GM12878 (cell line): ENCODE data around the gene CCNC. TPM values are rescaled to one million over a fixed set of nuclear protein-coding genes. Genes with fewer than 3 reads are reported as not detected.

Experiments
- BACH1 ChIP-seq: fragments of 450-650 bp; IDR thresholded peaks from 2 replicates; pipeline ENCODE4 v1.6.1; 2017; ENCODE audit warnings: mild to moderate bottlenecking, borderline replicate concordance
- BRCA1 ChIP-seq: IDR thresholded peaks from 2 replicates; pipeline ENCODE4 v1.6.1; 2011; ENCODE audit warnings: low read depth, low read length, improper control_type of control experiment
- CBX3 ChIP-seq: fragments of 200-600 bp; sonication (generic); IDR thresholded peaks from 2 replicates; pipeline ENCODE4 v1.6.1; 2016; ENCODE audit warnings: low read depth, borderline replicate concordance
- CEBPB ChIP-seq, 2 experiments: fragments of 150-350 bp in 1 of 2; IDR thresholded peaks; 2 replicates each; pipeline ENCODE4 v1.6.1; 2012 to 2014; ENCODE audit warnings: low read depth in 2 of 2, low read length in 2 of 2, borderline replicate concordance in 1 of 2, inconsistent platforms in 1 of 2
- FOS ChIP-seq: IDR thresholded peaks from 3 replicates; pipeline ENCODE4 v1.6.1; 2011; ENCODE audit warnings: borderline replicate concordance; ENCODE audit not compliant: insufficient read length; ENCODE audit errors: extremely low read depth
- FOXM1 ChIP-seq: IDR thresholded peaks from 2 replicates; pipeline ENCODE4 v1.6.1; 2012; ENCODE audit warnings: low read depth, mild to moderate bottlenecking, inconsistent platforms, low read length, moderate library complexity
- GATAD2B ChIP-seq: fragments of 450-650 bp; conservative IDR thresholded peaks from 2 replicates; pipeline ENCODE4 v1.6.1; 2017; ENCODE audit warnings: low read depth, mild to moderate bottlenecking, moderate library complexity
- JUND ChIP-seq: IDR thresholded peaks from 2 replicates; pipeline ENCODE4 v1.6.1; 2012; ENCODE audit warnings: low read depth, mild to moderate bottlenecking, low read length, improper control_type of control experiment, moderate library complexity
- LARP7 ChIP-seq: fragments of 450-650 bp; IDR thresholded peaks from 2 replicates; pipeline ENCODE4 v1.6.1; 2017; ENCODE audit warnings: mild to moderate bottlenecking
- MYC ChIP-seq: IDR thresholded peaks from 2 replicates; pipeline ENCODE4 v1.6.1; 2011; ENCODE audit warnings: mild to moderate bottlenecking, low read length, moderate library complexity, inconsistent platforms; ENCODE audit not compliant: insufficient read depth, insufficient replicate concordance, insufficient read length, severe bottlenecking
- SIX5 ChIP-seq: IDR thresholded peaks from 2 replicates; pipeline ENCODE4 v1.6.1; 2011; ENCODE audit warnings: mild to moderate bottlenecking, low read depth, low read length, moderate library complexity; ENCODE audit not compliant: severe bottlenecking
- SP1 ChIP-seq: IDR thresholded peaks from one replicate; pipeline ENCODE4 v1.6.1; 2011; ENCODE audit warnings: low read depth, low read length
- SREBF1 ChIP-seq: IDR thresholded peaks from 2 replicates; pipeline ENCODE4 v1.6.1; 2012; ENCODE audit warnings: mild to moderate bottlenecking, low read length
- STAT3 ChIP-seq: IDR thresholded peaks from 2 replicates; pipeline ENCODE4 v1.6.1; 2011; ENCODE audit warnings: low read depth, low read length, improper control_type of control experiment
- TBL1XR1 ChIP-seq: IDR thresholded peaks from 2 replicates; pipeline ENCODE4 v1.6.1; 2012; ENCODE audit warnings: low read depth, low read length, improper control_type of control experiment
- TCF12 ChIP-seq: IDR thresholded peaks from 2 replicates; pipeline ENCODE4 v1.6.1; 2011; ENCODE audit warnings: low read depth, mild to moderate bottlenecking, low read length
- YBX1 ChIP-seq: fragments of 450-650 bp; IDR thresholded peaks from 2 replicates; pipeline ENCODE4 v1.6.1; 2016; ENCODE audit warnings: antibody characterized with exemption
- ZBTB4 ChIP-seq: fragments of 450-650 bp; formaldehyde crosslinking; IDR thresholded peaks from 2 replicates; pipeline ENCODE4 v1.4.0; 2022; ENCODE audit warnings: mild to moderate bottlenecking, moderate library complexity
- ZSCAN29 ChIP-seq: fragments of 450-650 bp; IDR thresholded peaks from 2 replicates; pipeline ENCODE4 v1.6.1; 2017; ENCODE audit warnings: mild to moderate bottlenecking, moderate library complexity
- polyA plus RNA-seq, 11 experiments: library from polyadenylated mRNA; depleted of rRNA in 4 of 11; unstranded in 6 of 11; stranded (reverse) in 5 of 11; fragments of >200 nt; fragmentation: Nextera tagmentation in 4 of 11; fragmentation: Illumina TruSeq in 1 of 11; extraction: Ambion mirVana in 4 of 11; extraction: Trizol in 1 of 11; gene quantifications; 1 replicate in 1 of 11; 2 replicates in 10 of 11; pipeline versions ENCODE4 v1.2.1 to v1.2.3, GENCODE V29; 2011 to 2016; ENCODE audit warnings: inconsistent platforms in 2 of 11, missing spikeins in 2 of 11, low read depth in 1 of 11
- total RNA-seq, 4 experiments: library from RNA; depleted of rRNA in 3 of 4; stranded (reverse); fragments of >200 nt in 3 of 4; fragmentation: Illumina TruSeq in 1 of 4; extraction: Trizol in 1 of 4; gene quantifications; 2 replicates each; pipeline versions ENCODE4 v1.2.1 to v1.2.3, GENCODE V29; 2013 to 2021
- TF ChIP-seq, protein P1 (sequence below): fragments of 450-650 bp; IDR thresholded peaks from 2 replicates; pipeline ENCODE4 v1.6.1; 2017; ENCODE audit warnings: mild to moderate bottlenecking, low read depth, inconsistent platforms; ENCODE audit not compliant: poor library complexity, severe bottlenecking
- TF ChIP-seq, protein P2 (sequence below): IDR thresholded peaks from 2 replicates; pipeline ENCODE4 v1.6.1; 2012; ENCODE audit warnings: mild to moderate bottlenecking, low read depth, low read length

Gene CCNC
- total and polyA plus RNA-seq, 10 of the 15 experiments (the other 5 are each of a cell fraction or from before 2014, with no cell fraction given), result 68.5 to 168 (median 99.4) TPM

DNA sequence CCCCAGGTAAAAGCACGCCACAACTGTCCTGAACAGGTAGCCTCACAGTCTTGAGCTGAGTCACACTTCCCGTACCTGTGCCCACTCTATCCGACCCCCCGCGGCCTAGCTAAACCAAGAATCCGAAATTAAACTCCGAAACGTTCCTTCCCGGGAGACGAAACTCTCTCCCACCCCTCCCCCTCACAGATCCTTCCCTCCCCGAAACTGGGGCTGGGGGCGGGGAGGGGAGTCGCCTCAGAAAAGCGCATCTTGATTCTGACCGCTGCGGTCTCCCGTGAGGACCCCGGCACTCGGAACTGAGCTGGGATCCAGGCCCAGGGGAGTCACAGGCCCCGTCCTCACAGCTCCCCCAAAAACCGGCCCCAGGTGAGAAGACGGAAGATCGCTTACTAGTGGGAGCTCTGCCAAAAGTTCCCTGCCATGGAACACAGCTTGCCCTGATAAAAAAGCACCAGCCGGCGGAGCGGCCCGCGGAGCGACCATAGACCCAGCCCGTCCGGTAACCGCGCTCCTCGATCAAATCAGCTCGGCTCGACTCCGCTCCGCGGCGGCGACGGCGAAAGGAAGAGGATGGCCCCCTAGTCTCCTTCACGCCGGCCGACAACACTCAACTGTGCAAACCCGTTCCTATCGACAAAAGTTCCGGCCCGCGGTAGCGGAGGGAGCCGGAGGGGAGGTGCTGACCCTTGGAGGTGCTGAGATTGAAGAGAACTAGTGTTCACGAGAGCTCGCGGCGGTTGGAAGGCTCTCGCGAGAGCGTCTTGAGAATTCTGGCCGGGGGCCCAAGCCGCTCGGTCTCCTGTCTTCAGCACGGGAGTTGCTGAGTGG is at the start of gene CCNC (continued):
- peak; percentile 62; the same call in 1 of the 2 replicates for TF ChIP-seq BACH1
- no peak; the same call in 1 of the 2 replicates for TF ChIP-seq LARP7
- 0 out of 2 replicates have a peak, but pooled peaks have one; percentile 65 for TF ChIP-seq GATAD2B
- 0 out of 2 replicates have a peak, but pooled peaks have one; percentile 72 for TF ChIP-seq FOXM1
- TF ChIP-seq SREBF1, result no peak
- TF ChIP-seq CEBPB (IDR thresholded peaks at IDR 0.05; ENCODE audit: borderline replicate concordance in 1 of 2, low read depth in 2 of 2, low read length in 2 of 2), result no peak
- no peak for TF ChIP-seq YBX1
- no peak for TF ChIP-seq STAT3
- TF ChIP-seq FOS, result no peak
- TF ChIP-seq, protein P1, sequence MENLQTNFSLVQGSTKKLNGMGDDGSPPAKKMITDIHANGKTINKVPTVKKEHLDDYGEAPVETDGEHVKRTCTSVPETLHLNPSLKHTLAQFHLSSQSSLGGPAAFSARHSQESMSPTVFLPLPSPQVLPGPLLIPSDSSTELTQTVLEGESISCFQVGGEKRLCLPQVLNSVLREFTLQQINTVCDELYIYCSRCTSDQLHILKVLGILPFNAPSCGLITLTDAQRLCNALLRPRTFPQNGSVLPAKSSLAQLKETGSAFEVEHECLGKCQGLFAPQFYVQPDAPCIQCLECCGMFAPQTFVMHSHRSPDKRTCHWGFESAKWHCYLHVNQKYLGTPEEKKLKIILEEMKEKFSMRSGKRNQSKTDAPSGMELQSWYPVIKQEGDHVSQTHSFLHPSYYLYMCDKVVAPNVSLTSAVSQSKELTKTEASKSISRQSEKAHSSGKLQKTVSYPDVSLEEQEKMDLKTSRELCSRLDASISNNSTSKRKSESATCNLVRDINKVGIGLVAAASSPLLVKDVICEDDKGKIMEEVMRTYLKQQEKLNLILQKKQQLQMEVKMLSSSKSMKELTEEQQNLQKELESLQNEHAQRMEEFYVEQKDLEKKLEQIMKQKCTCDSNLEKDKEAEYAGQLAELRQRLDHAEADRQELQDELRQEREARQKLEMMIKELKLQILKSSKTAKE, result peak; percentile 46
- peak; percentile 90 for TF ChIP-seq BRCA1
- no peak for TF ChIP-seq CBX3
- TF ChIP-seq MYC, result no peak
- TF ChIP-seq TBL1XR1, result peak; percentile 58; the same call in 1 of the 2 replicates
- peak; percentile 66 for TF ChIP-seq TCF12
- no peak for TF ChIP-seq JUND
- no peak for TF ChIP-seq ZBTB4 (CRISPR knock-in tag)
- TF ChIP-seq ZSCAN29, result peak; percentile 68; the same call in 1 of the 2 replicates
- TF ChIP-seq, protein P2, sequence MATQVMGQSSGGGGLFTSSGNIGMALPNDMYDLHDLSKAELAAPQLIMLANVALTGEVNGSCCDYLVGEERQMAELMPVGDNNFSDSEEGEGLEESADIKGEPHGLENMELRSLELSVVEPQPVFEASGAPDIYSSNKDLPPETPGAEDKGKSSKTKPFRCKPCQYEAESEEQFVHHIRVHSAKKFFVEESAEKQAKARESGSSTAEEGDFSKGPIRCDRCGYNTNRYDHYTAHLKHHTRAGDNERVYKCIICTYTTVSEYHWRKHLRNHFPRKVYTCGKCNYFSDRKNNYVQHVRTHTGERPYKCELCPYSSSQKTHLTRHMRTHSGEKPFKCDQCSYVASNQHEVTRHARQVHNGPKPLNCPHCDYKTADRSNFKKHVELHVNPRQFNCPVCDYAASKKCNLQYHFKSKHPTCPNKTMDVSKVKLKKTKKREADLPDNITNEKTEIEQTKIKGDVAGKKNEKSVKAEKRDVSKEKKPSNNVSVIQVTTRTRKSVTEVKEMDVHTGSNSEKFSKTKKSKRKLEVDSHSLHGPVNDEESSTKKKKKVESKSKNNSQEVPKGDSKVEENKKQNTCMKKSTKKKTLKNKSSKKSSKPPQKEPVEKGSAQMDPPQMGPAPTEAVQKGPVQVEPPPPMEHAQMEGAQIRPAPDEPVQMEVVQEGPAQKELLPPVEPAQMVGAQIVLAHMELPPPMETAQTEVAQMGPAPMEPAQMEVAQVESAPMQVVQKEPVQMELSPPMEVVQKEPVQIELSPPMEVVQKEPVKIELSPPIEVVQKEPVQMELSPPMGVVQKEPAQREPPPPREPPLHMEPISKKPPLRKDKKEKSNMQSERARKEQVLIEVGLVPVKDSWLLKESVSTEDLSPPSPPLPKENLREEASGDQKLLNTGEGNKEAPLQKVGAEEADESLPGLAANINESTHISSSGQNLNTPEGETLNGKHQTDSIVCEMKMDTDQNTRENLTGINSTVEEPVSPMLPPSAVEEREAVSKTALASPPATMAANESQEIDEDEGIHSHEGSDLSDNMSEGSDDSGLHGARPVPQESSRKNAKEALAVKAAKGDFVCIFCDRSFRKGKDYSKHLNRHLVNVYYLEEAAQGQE, result peak; percentile 50; the same call in 1 of the 2 replicates
- TF ChIP-seq SP1, result peak; percentile 84
- peak; percentile 70 for TF ChIP-seq SIX5
